WTC11 (cell line): ENCODE measurements around the gene PGAP2. TPM values are rescaled to one million over a fixed set of nuclear protein-coding genes. Genes with fewer than 3 reads are reported as not detected.

Experiments
- ATAC-seq: fragments of 200-7000 bp; cut with Tn5 transposase; 2 replicates; pipeline ENCODE4 v1.10.0; 2021; ENCODE audit warnings: mild to moderate bottlenecking, moderate library complexity
- CTCF ChIA-PET: fragments of 300-600 bp; sonication (Branson Sonifier 250); formaldehyde crosslinking; loops from one replicate; lab custom pipeline; 2021; ENCODE audit warnings: antibody characterized with exemption; lab: Charles Lee
- POLR2A ChIA-PET: fragments of 350-600 bp; sonication (Branson Sonifier 250); formaldehyde crosslinking; loops from one replicate; lab custom pipeline; 2021; ENCODE audit warnings: antibody characterized with exemption; lab: Charles Lee
- DNase-seq: peaks from one replicate; pipeline ENCODE4 v3.0.0; 2021; ENCODE audit warnings: low spot score
- H3K27ac Mint-ChIP-seq: 2 replicates; pipeline ENCODE4 v1.8.0; 2021; ENCODE audit warnings: mixed read lengths
- H3K27me3 Mint-ChIP-seq: 2 replicates; pipeline ENCODE4 v1.8.0; 2021; ENCODE audit warnings: low read depth, mild to moderate bottlenecking, moderate library complexity, mixed read lengths
- H3K36me3 Mint-ChIP-seq: 2 replicates; pipeline ENCODE4 v1.8.0; 2021; ENCODE audit warnings: mixed read lengths
- H3K4me1 Mint-ChIP-seq: 2 replicates; pipeline ENCODE4 v1.8.0; 2022; ENCODE audit warnings: mixed read lengths
- H3K4me3 Mint-ChIP-seq: 2 replicates; pipeline ENCODE4 v1.8.0; 2021; ENCODE audit warnings: mild to moderate bottlenecking, moderate library complexity, mixed read lengths
- H3K9me3 Mint-ChIP-seq: 2 replicates; pipeline ENCODE4 v1.8.0; 2021; ENCODE audit warnings: mixed read lengths
- ETV6 ChIP-seq: sonication (generic); formaldehyde crosslinking; IDR thresholded peaks from 2 replicates; pipeline ENCODE4 v1.8.1; 2022; ENCODE audit warnings: mild to moderate bottlenecking, missing genetic modification reagents
- GABPB1 ChIP-seq: sonication (generic); formaldehyde crosslinking; IDR thresholded peaks from 2 replicates; pipeline ENCODE4 v1.8.1; 2023; ENCODE audit warnings: mild to moderate bottlenecking, missing genetic modification reagents
- GRHL2 ChIP-seq: fragments of 250-450 bp; sonication (Bioruptor Pico); IDR thresholded peaks from 2 replicates; pipeline ENCODE4 v1.8.0; 2022; ENCODE audit warnings: mild to moderate bottlenecking, moderate library complexity; ENCODE audit not compliant: insufficient replicate concordance, severe bottlenecking
- HMGA2 ChIP-seq: fragments of 250-450 bp; sonication (Bioruptor Pico); IDR thresholded peaks from 2 replicates; pipeline ENCODE4 v1.4.0; 2021; ENCODE audit warnings: mild to moderate bottlenecking, moderate library complexity
- JAZF1 ChIP-seq: fragments of 250-450 bp; sonication (Bioruptor Pico); IDR thresholded peaks from 2 replicates; pipeline ENCODE4 v1.9.0; 2021; ENCODE audit warnings: moderate library complexity, mild to moderate bottlenecking, inconsistent platforms
- JUN ChIP-seq: sonication (generic); formaldehyde crosslinking; IDR thresholded peaks from 2 replicates; pipeline ENCODE4 v1.8.0; 2023; ENCODE audit warnings: mild to moderate bottlenecking, missing genetic modification reagents
- MXD4 ChIP-seq: fragments of 250-450 bp; sonication (Bioruptor Pico); IDR thresholded peaks from 2 replicates; pipeline ENCODE4 v1.8.0; 2021; ENCODE audit warnings: mild to moderate bottlenecking, moderate library complexity, borderline replicate concordance
- NR2C2 ChIP-seq: sonication (generic); formaldehyde crosslinking; IDR thresholded peaks from 2 replicates; pipeline ENCODE4 v1.8.0; 2022; ENCODE audit warnings: mild to moderate bottlenecking, missing genetic modification reagents
- OVOL2 ChIP-seq: fragments of 250-450 bp; sonication (Bioruptor Pico); IDR thresholded peaks from 2 replicates; pipeline ENCODE4 v1.9.0; 2021; ENCODE audit warnings: mild to moderate bottlenecking, borderline replicate concordance
- PRRX2 ChIP-seq: fragments of 250-450 bp; sonication (Bioruptor Pico); IDR thresholded peaks from 2 replicates; pipeline ENCODE4 v1.8.0; 2021; ENCODE audit warnings: mild to moderate bottlenecking
- total RNA-seq: library from RNA; stranded (reverse); gene quantifications from 3 replicates; pipeline ENCODE4 v1.2.3, GENCODE V29; 2021
- TF ChIP-seq, protein P1 (sequence below): fragments of 250-450 bp; sonication (Bioruptor Pico); IDR thresholded peaks from 2 replicates; pipeline ENCODE4 v1.9.0; 2021; ENCODE audit warnings: mild to moderate bottlenecking
- TF ChIP-seq, protein P2 (sequence below): sonication (generic); formaldehyde crosslinking; IDR thresholded peaks from 2 replicates; pipeline ENCODE4 v1.8.0; 2022; ENCODE audit warnings: mild to moderate bottlenecking, missing genetic modification reagents
- TF ChIP-seq, protein P3 (sequence below): sonication (generic); formaldehyde crosslinking; IDR thresholded peaks from 2 replicates; pipeline ENCODE4 v1.8.1; 2023; ENCODE audit warnings: mild to moderate bottlenecking, missing genetic modification reagents, borderline replicate concordance
- TF ChIP-seq, protein P4 (sequence below): sonication (generic); formaldehyde crosslinking; IDR thresholded peaks from 2 replicates; pipeline ENCODE4 v1.8.1; 2023; ENCODE audit warnings: mild to moderate bottlenecking, missing genetic modification reagents, moderate library complexity
- TF ChIP-seq, protein P5 (sequence below): sonication (generic); formaldehyde crosslinking; IDR thresholded peaks from 2 replicates; pipeline ENCODE4 v1.8.1; 2022; ENCODE audit warnings: low read depth, mild to moderate bottlenecking, moderate library complexity, missing genetic modification reagents, borderline replicate concordance
- TF ChIP-seq, protein P6 (sequence below): fragments of 250-450 bp; sonication (Bioruptor Pico); IDR thresholded peaks from 2 replicates; pipeline ENCODE4 v1.9.0; 2021; ENCODE audit warnings: mild to moderate bottlenecking
- TF ChIP-seq, protein P7 (sequence below): sonication (generic); formaldehyde crosslinking; IDR thresholded peaks from 2 replicates; pipeline ENCODE4 v1.8.0; 2022; ENCODE audit warnings: missing genetic modification reagents
- TF ChIP-seq, protein P8 (sequence below): sonication (generic); formaldehyde crosslinking; IDR thresholded peaks from 2 replicates; pipeline ENCODE4 v1.8.1; 2023; ENCODE audit warnings: mild to moderate bottlenecking, moderate library complexity, missing genetic modification reagents

PGAP2 gene
- total RNA-seq, 1 experiment from 2014 or later = 43.0 TPM

DNA sequence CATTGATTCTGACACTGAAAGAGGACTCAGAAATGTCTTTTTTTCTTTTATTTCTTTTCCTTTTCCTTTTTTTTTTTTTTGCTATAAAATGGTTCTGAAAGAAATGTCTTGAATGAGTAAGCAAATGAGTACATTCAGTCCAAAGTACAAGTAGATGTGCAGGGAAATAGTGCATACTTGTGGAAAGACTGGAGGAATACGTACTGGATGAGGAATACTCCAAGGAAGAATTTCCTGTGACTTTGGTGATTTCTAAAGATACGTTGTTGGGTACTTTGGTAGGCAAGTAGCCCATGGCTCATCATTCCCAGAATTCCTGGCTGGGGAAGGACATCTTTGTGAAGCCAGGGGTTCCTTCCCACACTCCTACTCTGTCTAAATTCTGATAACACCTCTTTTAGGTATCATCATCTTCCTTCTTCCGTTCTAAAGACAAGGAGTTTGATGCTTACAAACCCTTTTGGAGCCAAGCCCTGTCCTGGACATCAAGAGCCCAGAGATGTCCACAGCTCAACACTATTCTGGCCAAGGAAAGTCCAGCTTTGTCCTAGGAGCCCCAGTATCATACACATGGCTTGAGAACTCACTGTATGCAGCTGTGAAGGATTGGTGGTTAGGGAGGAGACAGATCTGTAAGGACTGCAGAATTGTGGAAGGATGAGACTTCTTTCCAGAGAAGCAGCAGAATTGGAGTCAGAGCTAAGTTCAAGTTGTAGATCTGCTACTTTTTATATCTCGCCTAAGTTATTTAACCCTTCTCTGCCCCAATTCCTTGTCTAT, 6.2 kb upstream of the PGAP2 start (continued):
- TF ChIP-seq, protein P1, sequence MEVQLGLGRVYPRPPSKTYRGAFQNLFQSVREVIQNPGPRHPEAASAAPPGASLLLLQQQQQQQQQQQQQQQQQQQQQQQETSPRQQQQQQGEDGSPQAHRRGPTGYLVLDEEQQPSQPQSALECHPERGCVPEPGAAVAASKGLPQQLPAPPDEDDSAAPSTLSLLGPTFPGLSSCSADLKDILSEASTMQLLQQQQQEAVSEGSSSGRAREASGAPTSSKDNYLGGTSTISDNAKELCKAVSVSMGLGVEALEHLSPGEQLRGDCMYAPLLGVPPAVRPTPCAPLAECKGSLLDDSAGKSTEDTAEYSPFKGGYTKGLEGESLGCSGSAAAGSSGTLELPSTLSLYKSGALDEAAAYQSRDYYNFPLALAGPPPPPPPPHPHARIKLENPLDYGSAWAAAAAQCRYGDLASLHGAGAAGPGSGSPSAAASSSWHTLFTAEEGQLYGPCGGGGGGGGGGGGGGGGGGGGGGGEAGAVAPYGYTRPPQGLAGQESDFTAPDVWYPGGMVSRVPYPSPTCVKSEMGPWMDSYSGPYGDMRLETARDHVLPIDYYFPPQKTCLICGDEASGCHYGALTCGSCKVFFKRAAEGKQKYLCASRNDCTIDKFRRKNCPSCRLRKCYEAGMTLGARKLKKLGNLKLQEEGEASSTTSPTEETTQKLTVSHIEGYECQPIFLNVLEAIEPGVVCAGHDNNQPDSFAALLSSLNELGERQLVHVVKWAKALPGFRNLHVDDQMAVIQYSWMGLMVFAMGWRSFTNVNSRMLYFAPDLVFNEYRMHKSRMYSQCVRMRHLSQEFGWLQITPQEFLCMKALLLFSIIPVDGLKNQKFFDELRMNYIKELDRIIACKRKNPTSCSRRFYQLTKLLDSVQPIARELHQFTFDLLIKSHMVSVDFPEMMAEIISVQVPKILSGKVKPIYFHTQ (CRISPR knock-in tag) = no peak
- TF ChIP-seq NR2C2 (CRISPR knock-in tag) (no peak), OVOL2 (no peak)
- TF ChIP-seq, protein P2, sequence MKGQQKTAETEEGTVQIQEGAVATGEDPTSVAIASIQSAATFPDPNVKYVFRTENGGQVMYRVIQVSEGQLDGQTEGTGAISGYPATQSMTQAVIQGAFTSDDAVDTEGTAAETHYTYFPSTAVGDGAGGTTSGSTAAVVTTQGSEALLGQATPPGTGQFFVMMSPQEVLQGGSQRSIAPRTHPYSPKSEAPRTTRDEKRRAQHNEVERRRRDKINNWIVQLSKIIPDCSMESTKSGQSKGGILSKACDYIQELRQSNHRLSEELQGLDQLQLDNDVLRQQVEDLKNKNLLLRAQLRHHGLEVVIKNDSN (CRISPR knock-in tag) = no peak
- TF ChIP-seq, protein P3, sequence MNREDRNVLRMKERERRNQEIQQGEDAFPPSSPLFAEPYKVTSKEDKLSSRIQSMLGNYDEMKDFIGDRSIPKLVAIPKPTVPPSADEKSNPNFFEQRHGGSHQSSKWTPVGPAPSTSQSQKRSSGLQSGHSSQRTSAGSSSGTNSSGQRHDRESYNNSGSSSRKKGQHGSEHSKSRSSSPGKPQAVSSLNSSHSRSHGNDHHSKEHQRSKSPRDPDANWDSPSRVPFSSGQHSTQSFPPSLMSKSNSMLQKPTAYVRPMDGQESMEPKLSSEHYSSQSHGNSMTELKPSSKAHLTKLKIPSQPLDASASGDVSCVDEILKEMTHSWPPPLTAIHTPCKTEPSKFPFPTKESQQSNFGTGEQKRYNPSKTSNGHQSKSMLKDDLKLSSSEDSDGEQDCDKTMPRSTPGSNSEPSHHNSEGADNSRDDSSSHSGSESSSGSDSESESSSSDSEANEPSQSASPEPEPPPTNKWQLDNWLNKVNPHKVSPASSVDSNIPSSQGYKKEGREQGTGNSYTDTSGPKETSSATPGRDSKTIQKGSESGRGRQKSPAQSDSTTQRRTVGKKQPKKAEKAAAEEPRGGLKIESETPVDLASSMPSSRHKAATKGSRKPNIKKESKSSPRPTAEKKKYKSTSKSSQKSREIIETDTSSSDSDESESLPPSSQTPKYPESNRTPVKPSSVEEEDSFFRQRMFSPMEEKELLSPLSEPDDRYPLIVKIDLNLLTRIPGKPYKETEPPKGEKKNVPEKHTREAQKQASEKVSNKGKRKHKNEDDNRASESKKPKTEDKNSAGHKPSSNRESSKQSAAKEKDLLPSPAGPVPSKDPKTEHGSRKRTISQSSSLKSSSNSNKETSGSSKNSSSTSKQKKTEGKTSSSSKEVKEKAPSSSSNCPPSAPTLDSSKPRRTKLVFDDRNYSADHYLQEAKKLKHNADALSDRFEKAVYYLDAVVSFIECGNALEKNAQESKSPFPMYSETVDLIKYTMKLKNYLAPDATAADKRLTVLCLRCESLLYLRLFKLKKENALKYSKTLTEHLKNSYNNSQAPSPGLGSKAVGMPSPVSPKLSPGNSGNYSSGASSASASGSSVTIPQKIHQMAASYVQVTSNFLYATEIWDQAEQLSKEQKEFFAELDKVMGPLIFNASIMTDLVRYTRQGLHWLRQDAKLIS = no peak
- TF ChIP-seq, all 79 proteins: peak for 0

DNA sequence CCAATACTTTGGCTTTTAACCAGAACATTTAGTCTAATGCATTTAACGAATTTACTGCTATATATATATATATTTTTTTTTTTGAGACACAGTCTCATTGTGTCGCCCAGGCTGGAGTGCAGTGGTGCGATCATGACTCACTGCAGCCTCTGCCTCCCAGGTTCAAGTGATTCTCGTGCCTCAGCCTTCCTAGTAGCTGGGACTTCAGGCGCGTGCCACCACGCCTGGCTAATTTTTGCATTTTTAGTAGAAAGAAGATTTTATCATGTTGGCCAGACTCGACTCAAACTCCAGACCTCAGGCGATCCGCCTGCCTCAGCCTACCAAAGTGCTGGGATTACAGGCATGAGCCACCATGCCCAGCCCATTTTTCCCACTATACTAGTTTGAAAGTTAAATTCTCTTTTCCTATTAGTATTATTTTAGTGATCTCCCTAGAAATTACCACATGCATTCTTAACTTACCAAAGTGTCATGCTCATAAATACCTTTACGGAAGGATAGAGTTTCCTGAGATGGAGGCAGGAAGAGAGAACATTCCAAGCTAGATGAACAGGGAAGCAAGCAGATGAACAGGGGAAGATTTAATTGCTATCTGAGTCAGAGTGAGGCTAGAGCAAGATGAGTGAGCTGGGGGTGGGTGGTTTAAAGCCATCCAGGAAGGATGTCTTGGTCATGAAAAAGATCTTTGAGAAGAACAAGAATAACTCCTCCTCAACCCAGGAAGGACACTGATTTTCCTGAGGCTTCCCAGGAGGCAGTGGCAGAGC, 4.4 kb upstream of the PGAP2 start:
- H3K27ac Mint-ChIP-seq = no peak overlapping the region
- CTCF ChIA-PET = no interaction called here
- TF ChIP-seq, protein P4, sequence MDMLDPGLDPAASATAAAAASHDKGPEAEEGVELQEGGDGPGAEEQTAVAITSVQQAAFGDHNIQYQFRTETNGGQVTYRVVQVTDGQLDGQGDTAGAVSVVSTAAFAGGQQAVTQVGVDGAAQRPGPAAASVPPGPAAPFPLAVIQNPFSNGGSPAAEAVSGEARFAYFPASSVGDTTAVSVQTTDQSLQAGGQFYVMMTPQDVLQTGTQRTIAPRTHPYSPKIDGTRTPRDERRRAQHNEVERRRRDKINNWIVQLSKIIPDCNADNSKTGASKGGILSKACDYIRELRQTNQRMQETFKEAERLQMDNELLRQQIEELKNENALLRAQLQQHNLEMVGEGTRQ (CRISPR knock-in tag) = no peak
- TF ChIP-seq PRRX2 (no peak), JAZF1 (no peak), JUN (CRISPR knock-in tag) (no peak), MXD4 (CRISPR knock-in tag) (no peak), GRHL2 (CRISPR knock-in tag) (no peak), HMGA2 (CRISPR knock-in tag) (no peak), ETV6 (CRISPR knock-in tag) (no peak), GABPB1 (CRISPR knock-in tag) (no peak)
- TF ChIP-seq, protein P5, sequence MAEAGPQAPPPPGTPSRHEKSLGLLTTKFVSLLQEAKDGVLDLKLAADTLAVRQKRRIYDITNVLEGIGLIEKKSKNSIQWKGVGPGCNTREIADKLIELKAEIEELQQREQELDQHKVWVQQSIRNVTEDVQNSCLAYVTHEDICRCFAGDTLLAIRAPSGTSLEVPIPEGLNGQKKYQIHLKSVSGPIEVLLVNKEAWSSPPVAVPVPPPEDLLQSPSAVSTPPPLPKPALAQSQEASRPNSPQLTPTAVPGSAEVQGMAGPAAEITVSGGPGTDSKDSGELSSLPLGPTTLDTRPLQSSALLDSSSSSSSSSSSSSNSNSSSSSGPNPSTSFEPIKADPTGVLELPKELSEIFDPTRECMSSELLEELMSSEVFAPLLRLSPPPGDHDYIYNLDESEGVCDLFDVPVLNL (CRISPR knock-in tag) = no peak
- TF ChIP-seq, protein P6, sequence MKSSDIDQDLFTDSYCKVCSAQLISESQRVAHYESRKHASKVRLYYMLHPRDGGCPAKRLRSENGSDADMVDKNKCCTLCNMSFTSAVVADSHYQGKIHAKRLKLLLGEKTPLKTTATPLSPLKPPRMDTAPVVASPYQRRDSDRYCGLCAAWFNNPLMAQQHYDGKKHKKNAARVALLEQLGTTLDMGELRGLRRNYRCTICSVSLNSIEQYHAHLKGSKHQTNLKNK (CRISPR knock-in tag) = no peak
- TF ChIP-seq, protein P7, sequence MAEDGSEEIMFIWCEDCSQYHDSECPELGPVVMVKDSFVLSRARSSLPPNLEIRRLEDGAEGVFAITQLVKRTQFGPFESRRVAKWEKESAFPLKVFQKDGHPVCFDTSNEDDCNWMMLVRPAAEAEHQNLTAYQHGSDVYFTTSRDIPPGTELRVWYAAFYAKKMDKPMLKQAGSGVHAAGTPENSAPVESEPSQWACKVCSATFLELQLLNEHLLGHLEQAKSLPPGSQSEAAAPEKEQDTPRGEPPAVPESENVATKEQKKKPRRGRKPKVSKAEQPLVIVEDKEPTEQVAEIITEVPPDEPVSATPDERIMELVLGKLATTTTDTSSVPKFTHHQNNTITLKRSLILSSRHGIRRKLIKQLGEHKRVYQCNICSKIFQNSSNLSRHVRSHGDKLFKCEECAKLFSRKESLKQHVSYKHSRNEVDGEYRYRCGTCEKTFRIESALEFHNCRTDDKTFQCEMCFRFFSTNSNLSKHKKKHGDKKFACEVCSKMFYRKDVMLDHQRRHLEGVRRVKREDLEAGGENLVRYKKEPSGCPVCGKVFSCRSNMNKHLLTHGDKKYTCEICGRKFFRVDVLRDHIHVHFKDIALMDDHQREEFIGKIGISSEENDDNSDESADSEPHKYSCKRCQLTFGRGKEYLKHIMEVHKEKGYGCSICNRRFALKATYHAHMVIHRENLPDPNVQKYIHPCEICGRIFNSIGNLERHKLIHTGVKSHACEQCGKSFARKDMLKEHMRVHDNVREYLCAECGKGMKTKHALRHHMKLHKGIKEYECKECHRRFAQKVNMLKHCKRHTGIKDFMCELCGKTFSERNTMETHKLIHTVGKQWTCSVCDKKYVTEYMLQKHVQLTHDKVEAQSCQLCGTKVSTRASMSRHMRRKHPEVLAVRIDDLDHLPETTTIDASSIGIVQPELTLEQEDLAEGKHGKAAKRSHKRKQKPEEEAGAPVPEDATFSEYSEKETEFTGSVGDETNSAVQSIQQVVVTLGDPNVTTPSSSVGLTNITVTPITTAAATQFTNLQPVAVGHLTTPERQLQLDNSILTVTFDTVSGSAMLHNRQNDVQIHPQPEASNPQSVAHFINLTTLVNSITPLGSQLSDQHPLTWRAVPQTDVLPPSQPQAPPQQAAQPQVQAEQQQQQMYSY (CRISPR knock-in tag) = no peak
- TF ChIP-seq, protein P8, sequence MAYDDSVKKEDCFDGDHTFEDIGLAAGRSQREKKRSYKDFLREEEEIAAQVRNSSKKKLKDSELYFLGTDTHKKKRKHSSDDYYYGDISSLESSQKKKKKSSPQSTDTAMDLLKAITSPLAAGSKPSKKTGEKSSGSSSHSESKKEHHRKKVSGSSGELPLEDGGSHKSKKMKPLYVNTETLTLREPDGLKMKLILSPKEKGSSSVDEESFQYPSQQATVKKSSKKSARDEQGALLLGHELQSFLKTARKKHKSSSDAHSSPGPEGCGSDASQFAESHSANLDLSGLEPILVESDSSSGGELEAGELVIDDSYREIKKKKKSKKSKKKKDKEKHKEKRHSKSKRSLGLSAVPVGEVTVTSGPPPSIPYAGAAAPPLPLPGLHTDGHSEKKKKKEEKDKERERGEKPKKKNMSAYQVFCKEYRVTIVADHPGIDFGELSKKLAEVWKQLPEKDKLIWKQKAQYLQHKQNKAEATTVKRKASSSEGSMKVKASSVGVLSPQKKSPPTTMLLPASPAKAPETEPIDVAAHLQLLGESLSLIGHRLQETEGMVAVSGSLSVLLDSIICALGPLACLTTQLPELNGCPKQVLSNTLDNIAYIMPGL (CRISPR knock-in tag) = no peak

More for the DNA sequence above, 4.4 kb upstream of the PGAP2 start:
- Mint-ChIP-seq H3K9me3 (no peaks in the 10 kb centered on the region), H3K36me3 (no peaks in the 10 kb centered on the region), H3K4me1 (peaks cover 2% of the 10 kb centered on the region), H3K27me3 (no peaks in the 10 kb centered on the region; the same call in 1 of the 2 replicates), H3K4me3 (no peak overlapping the region)
- DNase-seq (no peak), ATAC-seq (no peak)
- POLR2A ChIA-PET = interaction anchor here (0.5 to 0.6 kb wide), 2 partner anchors 24 to 312 kb away, joined by 3 read pairs; no protein-coding TSS in a partner anchor
